RWPE2 (cell line): ENCODE measurements around the gene PLOD2.
A peak's percentile ranks its signal among the peaks of the same experiment; 100 is the strongest.

Experiments used
- ATAC-seq: fragments of 200-7000 bp; cut with Tn5 transposase; 3 replicates; pipeline ENCODE4 v1.9.1; 2021; ENCODE audit warnings: low read depth
- DNase-seq: peaks from one replicate; pipeline ENCODE4 v3.0.0-alpha.2; 2020; ENCODE audit warnings: low spot score
- H3K27ac ChIP-seq: fragments of 450-650 bp; 2 replicates; pipeline ENCODE4 v1.5.1; 2017; ENCODE audit warnings: mild to moderate bottlenecking; ENCODE audit not compliant: poor library complexity, severe bottlenecking
- H3K27me3 ChIP-seq: fragments of 250-450 bp; sonication (Bioruptor Pico); 2 replicates; pipeline ENCODE4 v1.5.1; 2021; ENCODE audit warnings: mild to moderate bottlenecking, moderate library complexity; ENCODE audit not compliant: insufficient read depth, poor library complexity, severe bottlenecking
- H3K36me3 ChIP-seq: fragments of 250-450 bp; sonication (Bioruptor Pico); 2 replicates; pipeline ENCODE4 v1.5.1; 2020; ENCODE audit warnings: low read depth, mild to moderate bottlenecking, moderate library complexity
- H3K4me1 ChIP-seq: fragments of 250-450 bp; sonication (Bioruptor Pico); 2 replicates; pipeline ENCODE4 v1.5.1; 2021; ENCODE audit warnings: mild to moderate bottlenecking, moderate library complexity; ENCODE audit not compliant: insufficient read depth, poor library complexity, severe bottlenecking
- H3K4me3 ChIP-seq: fragments of 250-450 bp; sonication (Bioruptor Pico); 2 replicates; pipeline ENCODE4 v1.5.1; 2021; ENCODE audit warnings: mild to moderate bottlenecking, moderate library complexity; ENCODE audit not compliant: severe bottlenecking
- H3K9me3 ChIP-seq: fragments of 250-450 bp; sonication (Bioruptor Pico); 2 replicates; pipeline ENCODE4 v1.5.1; 2021; ENCODE audit warnings: mild to moderate bottlenecking, moderate library complexity; ENCODE audit not compliant: severe bottlenecking
- TF ChIP-seq, protein P1 (sequence below): fragments of 450-650 bp; IDR thresholded peaks from one replicate; pipeline ENCODE4 v1.5.1; 2017; ENCODE audit warnings: mild to moderate bottlenecking, moderate library complexity; ENCODE audit not compliant: poor library complexity, severe bottlenecking

Gene PLOD2

DNA sequence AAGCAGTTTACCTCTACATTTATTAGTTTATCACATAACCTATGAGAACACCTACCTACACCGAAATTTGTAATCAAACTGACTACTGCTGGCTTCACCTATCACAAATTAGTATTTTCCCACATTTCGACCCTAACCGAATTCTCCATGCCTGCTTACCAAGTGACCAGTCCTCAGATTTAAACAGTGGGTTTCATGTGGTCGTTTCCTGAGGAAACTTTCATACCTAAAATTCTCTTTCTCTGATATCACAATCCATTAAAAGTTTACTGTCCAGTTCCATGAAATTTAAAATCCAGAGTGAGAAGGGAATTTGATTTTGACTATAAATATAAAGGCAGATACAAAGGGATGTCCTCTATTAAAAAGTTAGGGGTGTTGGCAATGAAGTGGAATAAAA is 1.9 kb downstream of the PLOD2 start:
- Histone ChIP-seq H3K4me1 (peaks cover 56% of the 10 kb centered on the region), H3K36me3 (peaks cover 22% of the 10 kb centered on the region), H3K27me3 (no peaks in the 10 kb centered on the region), H3K4me3 (peak overlapping the region; percentile 65), H3K9me3 (no peaks in the 10 kb centered on the region), H3K27ac (peak overlapping the region; percentile 97)
- TF ChIP-seq, protein P1, sequence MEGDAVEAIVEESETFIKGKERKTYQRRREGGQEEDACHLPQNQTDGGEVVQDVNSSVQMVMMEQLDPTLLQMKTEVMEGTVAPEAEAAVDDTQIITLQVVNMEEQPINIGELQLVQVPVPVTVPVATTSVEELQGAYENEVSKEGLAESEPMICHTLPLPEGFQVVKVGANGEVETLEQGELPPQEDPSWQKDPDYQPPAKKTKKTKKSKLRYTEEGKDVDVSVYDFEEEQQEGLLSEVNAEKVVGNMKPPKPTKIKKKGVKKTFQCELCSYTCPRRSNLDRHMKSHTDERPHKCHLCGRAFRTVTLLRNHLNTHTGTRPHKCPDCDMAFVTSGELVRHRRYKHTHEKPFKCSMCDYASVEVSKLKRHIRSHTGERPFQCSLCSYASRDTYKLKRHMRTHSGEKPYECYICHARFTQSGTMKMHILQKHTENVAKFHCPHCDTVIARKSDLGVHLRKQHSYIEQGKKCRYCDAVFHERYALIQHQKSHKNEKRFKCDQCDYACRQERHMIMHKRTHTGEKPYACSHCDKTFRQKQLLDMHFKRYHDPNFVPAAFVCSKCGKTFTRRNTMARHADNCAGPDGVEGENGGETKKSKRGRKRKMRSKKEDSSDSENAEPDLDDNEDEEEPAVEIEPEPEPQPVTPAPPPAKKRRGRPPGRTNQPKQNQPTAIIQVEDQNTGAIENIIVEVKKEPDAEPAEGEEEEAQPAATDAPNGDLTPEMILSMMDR, result no peak
- ATAC-seq (no peak), DNase-seq (no peak)

DNA sequence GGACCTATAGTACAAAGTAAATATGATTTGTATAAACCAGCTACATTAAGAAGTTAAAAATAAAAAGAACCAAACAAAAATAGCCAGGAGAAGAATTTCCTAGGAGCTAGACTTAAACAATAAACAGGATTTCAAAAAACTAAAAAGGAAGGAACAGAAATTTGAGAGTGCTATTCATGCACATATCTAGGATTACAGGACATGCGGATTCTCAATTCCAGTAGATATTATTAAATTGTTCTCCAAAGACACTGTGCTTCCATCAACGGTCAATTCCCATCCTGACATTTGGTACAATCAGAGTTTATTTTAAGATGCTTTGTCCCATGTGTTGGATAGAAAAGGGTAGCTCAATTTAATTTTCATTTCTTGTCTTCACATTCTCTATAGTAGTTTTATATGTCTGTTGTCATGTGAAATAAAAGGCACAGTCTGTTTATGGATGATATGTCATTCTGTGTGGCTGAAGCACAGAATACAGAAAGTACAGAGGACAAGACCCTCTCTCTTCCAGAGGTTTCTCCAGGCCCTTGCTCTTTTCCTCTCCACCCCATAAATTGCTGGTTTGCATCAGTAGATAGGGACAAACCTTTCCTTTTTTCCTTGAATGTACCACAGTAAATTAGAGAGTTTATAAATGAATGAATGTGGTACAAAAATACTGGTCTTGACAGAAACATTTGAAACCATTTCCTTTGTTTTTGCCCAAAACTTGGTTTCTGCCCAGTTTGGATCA is 3.5 kb downstream of the PLOD2 start:
- Histone ChIP-seq H3K36me3 (peaks cover 37% of the 10 kb centered on the region), H3K4me1 (peaks cover 40% of the 10 kb centered on the region), H3K27me3 (no peaks in the 10 kb centered on the region), H3K27ac (peak overlapping the region; percentile 97), H3K9me3 (no peaks in the 10 kb centered on the region), H3K4me3 (no peak overlapping the region)
- no peak for DNase-seq
- no peak for ATAC-seq
- TF ChIP-seq, protein P1, result no peak

DNA sequence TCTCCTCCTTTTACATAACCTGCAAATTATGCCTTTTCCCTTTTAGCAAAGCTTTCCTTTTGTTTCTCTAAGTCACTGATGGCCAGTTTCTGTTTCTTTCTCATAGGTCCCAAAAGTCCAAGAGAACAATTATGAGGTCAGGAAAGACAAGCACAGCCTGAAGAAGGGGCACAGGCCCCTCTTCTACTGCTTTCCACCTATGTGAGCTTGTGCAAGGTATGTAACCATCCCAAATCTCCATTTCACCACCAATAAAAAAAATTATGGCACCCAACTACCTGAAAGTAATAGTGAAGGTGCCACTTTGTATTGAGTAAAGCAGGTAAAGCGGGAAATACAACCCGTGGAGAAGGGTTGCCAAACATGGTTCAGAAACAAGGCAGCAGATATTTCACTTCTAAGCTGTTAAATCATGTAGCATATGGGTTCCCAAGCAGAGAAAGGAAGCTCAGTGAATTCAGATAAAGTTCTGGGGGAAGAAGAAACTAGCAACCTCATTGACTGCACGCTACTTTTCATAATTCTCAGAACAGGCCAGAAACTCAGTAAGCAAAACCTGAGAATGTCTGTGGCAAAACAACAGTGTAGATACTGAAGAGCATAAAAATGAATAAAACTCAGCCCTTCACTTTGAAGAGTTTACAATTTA is 4.2 kb downstream of the PLOD2 start:
- no peaks in the 10 kb centered on the region for H3K27me3 ChIP-seq
- peaks cover 44% of the 10 kb centered on the region for H3K36me3 ChIP-seq
- H3K4me1 ChIP-seq, result peaks cover 33% of the 10 kb centered on the region
- peak overlapping the region; percentile 97 for H3K27ac ChIP-seq
- DNase-seq, result no peak
- H3K4me3 ChIP-seq, result no peak overlapping the region
- no peaks in the 10 kb centered on the region for H3K9me3 ChIP-seq
- TF ChIP-seq, protein P1, result no peak
- ATAC-seq, result no peak

DNA sequence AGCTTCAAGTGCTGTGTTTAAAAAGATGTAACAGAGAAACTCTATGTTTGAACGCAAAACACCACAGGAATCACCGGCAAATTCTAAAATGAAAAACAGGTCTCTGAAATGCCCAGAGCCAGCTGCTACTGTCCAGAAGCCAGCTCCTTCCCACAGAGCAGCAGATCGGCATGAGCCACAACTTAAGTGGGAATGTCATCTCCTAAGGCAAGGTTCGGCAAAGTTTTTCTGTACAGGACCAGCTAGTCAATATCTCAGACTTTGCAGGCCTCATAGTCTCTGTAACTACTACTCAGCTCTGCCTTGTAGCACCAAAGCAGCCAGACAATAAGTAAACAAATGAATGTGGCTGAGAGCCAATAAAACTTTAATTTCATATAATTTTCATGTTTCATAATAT is 4.9 kb downstream of the PLOD2 start:
- H3K36me3 ChIP-seq, result peaks cover 49% of the 10 kb centered on the region
- no peaks in the 10 kb centered on the region for H3K27me3 ChIP-seq
- ATAC-seq (no peak), DNase-seq (no peak)
- TF ChIP-seq, protein P1, result no peak
- H3K27ac ChIP-seq, result peak overlapping the region; percentile 97
- no peaks in the 10 kb centered on the region for H3K9me3 ChIP-seq
- peaks cover 32% of the 10 kb centered on the region for H3K4me1 ChIP-seq
- H3K4me3 ChIP-seq, result no peak overlapping the region

DNA sequence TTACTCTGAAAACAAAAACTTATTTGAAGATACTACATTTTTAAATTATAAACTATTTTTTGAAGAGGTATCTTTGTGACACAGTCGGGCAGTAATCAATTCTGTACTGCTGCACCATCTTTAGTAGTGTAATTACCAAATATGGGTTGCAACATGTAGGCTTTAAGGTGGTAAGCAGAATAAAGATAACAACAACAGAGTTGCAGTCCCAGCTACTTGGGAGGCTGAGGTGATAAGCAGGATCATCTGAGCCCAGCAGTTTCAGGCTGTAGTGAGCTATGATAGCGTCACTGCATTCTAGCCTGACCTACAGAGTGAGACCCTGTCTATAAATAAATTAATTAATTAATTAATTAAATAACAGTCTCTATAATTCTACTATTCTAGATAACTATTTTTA is 6.0 kb downstream of the PLOD2 start:
- Histone ChIP-seq H3K27ac (no peak overlapping the region), H3K36me3 (peaks cover 60% of the 10 kb centered on the region), H3K4me3 (no peak overlapping the region), H3K4me1 (peaks cover 35% of the 10 kb centered on the region), H3K27me3 (no peaks in the 10 kb centered on the region), H3K9me3 (no peaks in the 10 kb centered on the region)
- ATAC-seq (no peak), DNase-seq (no peak)
- TF ChIP-seq, protein P1, result no peak
